Activated CD8-positive, alpha-beta T cell treated with anti-CD3 and anti-CD28 coated beads for 36 hours (primary cell): ENCODE data around the gene NCAM1. TPM values are rescaled to one million over a fixed set of nuclear protein-coding genes. Genes with fewer than 3 reads are reported as not detected.

ENCODE experiments used
- ATAC-seq: fragments of 200-7000 bp; cut with Tn5 transposase; one replicate; pipeline ENCODE4 v1.10.0; 2021; ENCODE audit warnings: mild to moderate bottlenecking, moderate library complexity
- CTCF ChIA-PET: fragments of 350-600 bp; sonication (Branson Sonifier 250); formaldehyde crosslinking; loops from one replicate; lab custom pipeline; 2021; ENCODE audit warnings: antibody characterized with exemption; lab: Charles Lee
- POLR2A ChIA-PET: fragments of 350-600 bp; sonication (Branson Sonifier 250); formaldehyde crosslinking; loops from one replicate; lab custom pipeline; 2021; ENCODE audit warnings: antibody characterized with exemption; lab: Charles Lee
- DNase-seq: peaks from one replicate; pipeline ENCODE4 v3.0.0-alpha.2; 2020
- H3K27ac Mint-ChIP-seq: one replicate; pipeline ENCODE4 v1.8.0; 2021; ENCODE audit warnings: mild to moderate bottlenecking, mixed read lengths
- H3K27me3 Mint-ChIP-seq: one replicate; pipeline ENCODE4 v1.8.0; 2021; ENCODE audit warnings: mixed read lengths
- H3K36me3 Mint-ChIP-seq: one replicate; pipeline ENCODE4 v1.8.0; 2021; ENCODE audit warnings: low read depth, mixed read lengths
- H3K4me1 Mint-ChIP-seq: one replicate; pipeline ENCODE4 v1.8.0; 2021; ENCODE audit warnings: low read depth, mixed read lengths
- H3K4me3 Mint-ChIP-seq: one replicate; pipeline ENCODE4 v1.8.0; 2021; ENCODE audit warnings: mild to moderate bottlenecking, moderate library complexity, mixed read lengths
- H3K9me3 Mint-ChIP-seq: one replicate; pipeline ENCODE4 v1.8.0; 2021; ENCODE audit warnings: mixed read lengths
- CTCF ChIP-seq: fragments of 200-600 bp; IDR thresholded peaks from one replicate; pipeline ENCODE4 v1.8.0; 2022; ENCODE audit warnings: antibody characterized with exemption, mild to moderate bottlenecking
- intact Hi-C: fragments of 100-400 bp; cut with micrococcal nuclease; formaldehyde crosslinking; loops from one replicate; pipeline ENCODE4 v1.10.0; 2022
- total RNA-seq, 2 experiments: library from RNA; stranded (reverse); gene quantifications; one replicate each; pipeline ENCODE4 v1.2.3, GENCODE V29; 2021

The NCAM1 gene
- total RNA-seq, 2 experiments from 2014 or later: 0.47 to 0.56 TPM

DNA sequence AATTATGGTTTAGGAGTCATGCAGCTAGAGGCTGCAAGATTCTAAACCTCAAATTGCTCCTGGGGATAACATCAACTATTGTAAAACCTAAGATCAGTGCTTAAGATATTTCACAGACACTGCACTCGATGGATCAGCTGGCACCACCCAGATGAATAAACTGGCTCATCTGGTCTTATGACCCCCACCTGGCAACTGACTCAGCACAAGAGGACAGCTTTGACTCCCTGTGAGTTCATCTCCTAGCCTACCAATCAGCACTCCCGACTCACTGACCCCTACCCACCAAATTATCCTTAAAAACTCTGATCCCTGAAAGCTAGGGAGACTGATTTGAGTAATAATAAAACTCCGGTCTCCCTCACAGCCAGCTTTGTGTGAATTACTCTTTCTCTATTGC lies 352.4 kb downstream of the NCAM1 start:
- ChIA-PET POLR2A (interaction anchor here (1.0 kb wide), 1 partner anchor 9 kb away, joined by 3 read pairs; no protein-coding TSS in a partner anchor), CTCF (interaction anchor here (2.2 kb wide), 1 partner anchor 24 kb away, joined by 9 read pairs; no protein-coding TSS in a partner anchor)
- H3K4me3 Mint-ChIP-seq: peak overlapping the region; percentile 75
- peak; percentile 15 for DNase-seq
- no peak for TF ChIP-seq CTCF
- H3K36me3 Mint-ChIP-seq: peaks cover 12% of the 10 kb centered on the region
- H3K9me3 Mint-ChIP-seq: no peaks in the 10 kb centered on the region
- intact Hi-C loops: no loop called here
- peaks cover 14% of the 10 kb centered on the region for H3K4me1 Mint-ChIP-seq
- no peak for ATAC-seq
- no peaks in the 10 kb centered on the region for H3K27me3 Mint-ChIP-seq
- peak overlapping the region; percentile 78 for H3K27ac Mint-ChIP-seq

GRCh38 chr11:113314065-113314388 lies 352.8 kb downstream of the NCAM1 start:
- Mint-ChIP-seq H3K27ac (peak overlapping the region; percentile 78), H3K9me3 (no peaks in the 10 kb centered on the region)
- POLR2A ChIA-PET: interaction anchor here (0.6 kb wide), 1 partner anchor 529 kb away, joined by 3 read pairs; no protein-coding TSS in a partner anchor

DNA sequence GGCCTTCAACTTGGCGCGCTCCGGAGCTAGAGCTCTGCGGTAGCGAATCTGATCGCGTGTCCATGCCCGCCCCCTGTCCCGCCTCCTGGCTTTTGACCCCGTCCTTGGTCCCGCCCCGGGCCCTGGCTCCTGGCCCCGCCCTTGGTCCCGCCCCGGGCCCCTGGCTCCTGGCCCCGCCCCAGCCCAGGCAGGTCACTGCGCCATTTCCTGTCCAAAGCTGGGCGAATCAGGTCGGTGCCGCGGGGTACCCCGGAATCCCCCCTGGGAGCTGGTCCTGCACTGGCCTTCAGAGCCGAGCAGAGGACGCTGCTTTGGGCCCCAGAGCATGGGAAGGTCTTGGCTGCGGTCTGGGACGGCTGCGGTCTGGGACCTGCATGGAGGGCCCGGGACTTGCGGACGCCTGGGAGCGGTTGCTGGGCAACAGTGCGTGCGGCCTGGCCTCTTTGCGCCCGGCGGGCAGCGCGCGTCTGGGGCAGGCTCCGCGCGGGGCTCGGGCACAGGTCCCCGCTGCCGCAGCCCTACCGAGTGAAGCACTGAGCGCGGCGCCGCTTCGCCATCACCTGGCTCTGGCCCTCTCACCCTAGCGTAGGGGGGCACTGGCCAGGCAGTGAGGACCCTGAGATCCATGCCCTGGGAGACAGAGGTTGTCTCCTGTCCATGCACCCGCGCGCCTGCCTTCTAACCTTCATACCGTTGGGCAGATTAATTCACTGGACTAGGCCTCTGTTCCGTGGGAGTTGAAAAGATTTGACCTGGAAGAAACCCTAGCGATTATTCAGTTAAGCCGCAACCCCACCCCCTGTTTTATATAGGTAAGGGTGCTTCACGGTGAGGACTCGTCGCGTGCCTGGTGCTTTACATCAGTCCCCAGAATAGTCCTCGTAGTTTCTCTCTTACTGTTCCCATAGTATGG lies 353.4 kb downstream of the NCAM1 start, which contains the start of gene TTC12:
TSS of gene TTC12 (plus strand) at position 195 of the 913 bp plus-strand sequence. CDS start 1,675 bp downstream, outside the sequence.
- peak; percentile 94 for DNase-seq
- Mint-ChIP-seq H3K36me3 (peaks cover 16% of the 10 kb centered on the region), H3K9me3 (no peaks in the 10 kb centered on the region), H3K4me3 (peak within 1 kb of the TSS; percentile 75), H3K27ac (peak within 1 kb of the TSS; percentile 78), H3K27me3 (no peaks in the 10 kb centered on the region), H3K4me1 (peaks cover 14% of the 10 kb centered on the region)
- ChIA-PET CTCF (interaction anchor here (1.4 to 2.2 kb wide), 3 partner anchors 8 to 25 kb away, joined by 3 to 9 read pairs (median 6); no protein-coding TSS in a partner anchor), POLR2A (interaction anchor here (0.6 to 0.7 kb wide), 2 partner anchors 483 to 528 kb away, joined by 3 read pairs; no protein-coding TSS in a partner anchor)
- no peak for TF ChIP-seq CTCF
- intact Hi-C loops: no loop called here
- peak; percentile 100 for ATAC-seq

More at GRCh38 chr11:113314065-113314388, 352.8 kb downstream of the NCAM1 start:
- Mint-ChIP-seq H3K4me3 (peak overlapping the region; percentile 75), H3K27me3 (no peaks in the 10 kb centered on the region), H3K4me1 (peaks cover 14% of the 10 kb centered on the region), H3K36me3 (peaks cover 13% of the 10 kb centered on the region)
- TF ChIP-seq CTCF: no peak
- DNase-seq (no peak), ATAC-seq (no peak)
- CTCF ChIA-PET: interaction anchor here (1.4 to 2.2 kb wide), 3 partner anchors 8 to 24 kb away, joined by 3 to 9 read pairs (median 6); no protein-coding TSS in a partner anchor
- intact Hi-C loops: no loop called here

GRCh38 chr11:113315811-113316210 lies 354.6 kb downstream of the NCAM1 start:
- CTCF ChIA-PET: interaction anchor here (2.2 kb wide), 1 partner anchor 11 kb away, joined by 6 read pairs; no protein-coding TSS in a partner anchor
- Mint-ChIP-seq H3K4me3 (peak overlapping the region; percentile 75), H3K9me3 (no peaks in the 10 kb centered on the region), H3K4me1 (peaks cover 14% of the 10 kb centered on the region), H3K27ac (no peak overlapping the region), H3K27me3 (no peaks in the 10 kb centered on the region), H3K36me3 (peaks cover 18% of the 10 kb centered on the region)
- POLR2A ChIA-PET: no interaction called here
- no peak for DNase-seq
- TF ChIP-seq CTCF: no peak
- ATAC-seq: no peak
- intact Hi-C loops: no loop called here
